AG09319 (cell line): Measurements from ENCODE around the gene LYST.

Experiments
- DNase-seq: peaks from one replicate; pipeline ENCODE4 v3.0.0-alpha.2; 2010; ENCODE audit warnings: low read depth; ENCODE audit errors: extremely low read depth
- CTCF ChIP-seq: IDR thresholded peaks from 2 replicates; pipeline ENCODE4 v1.5.1; 2011; ENCODE audit warnings: low read depth, mild to moderate bottlenecking, inconsistent platforms, low read length, moderate library complexity

The LYST gene

DNA sequence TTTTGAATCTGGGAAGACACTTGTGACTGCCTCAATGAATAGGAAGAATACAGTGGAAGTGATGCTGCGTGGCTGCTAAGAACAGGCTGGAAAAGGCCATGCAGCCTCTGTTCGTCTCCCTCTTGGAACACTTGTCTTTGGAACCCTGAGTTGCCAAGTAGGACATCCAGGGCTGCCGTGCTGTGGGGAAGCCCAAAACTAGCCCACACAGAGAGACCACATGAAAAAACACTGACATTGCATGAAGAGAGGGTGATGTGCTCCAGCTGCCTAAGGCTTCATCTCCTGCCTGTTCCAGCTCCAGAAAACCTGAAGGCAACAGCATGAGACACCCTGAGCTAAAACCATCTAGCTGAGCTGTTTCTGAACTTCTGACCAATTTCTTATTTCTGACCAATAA is 156.0 kb downstream of the LYST start:
- TF ChIP-seq CTCF: no peak
- no peak for DNase-seq

DNA sequence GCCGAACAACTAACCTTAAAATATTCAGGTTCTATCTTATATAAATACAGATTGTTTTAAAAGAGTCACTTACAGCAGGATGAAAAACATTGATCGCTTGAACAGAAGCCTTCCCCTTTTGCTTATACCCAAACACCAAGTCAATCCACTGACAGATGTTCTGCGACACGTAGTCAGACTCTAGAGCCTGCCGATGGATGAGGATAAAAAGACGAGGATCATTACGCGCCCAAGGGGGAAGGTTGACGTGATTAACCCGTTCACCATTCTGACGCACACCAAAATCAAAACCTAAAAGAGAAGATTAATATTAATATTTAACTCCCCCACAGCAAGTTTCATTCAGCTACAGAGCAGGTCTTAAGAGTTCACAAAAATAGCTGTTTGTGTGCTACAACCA is 157.7 kb downstream of the LYST start:
- no peak for TF ChIP-seq CTCF
- DNase-seq: no peak

DNA sequence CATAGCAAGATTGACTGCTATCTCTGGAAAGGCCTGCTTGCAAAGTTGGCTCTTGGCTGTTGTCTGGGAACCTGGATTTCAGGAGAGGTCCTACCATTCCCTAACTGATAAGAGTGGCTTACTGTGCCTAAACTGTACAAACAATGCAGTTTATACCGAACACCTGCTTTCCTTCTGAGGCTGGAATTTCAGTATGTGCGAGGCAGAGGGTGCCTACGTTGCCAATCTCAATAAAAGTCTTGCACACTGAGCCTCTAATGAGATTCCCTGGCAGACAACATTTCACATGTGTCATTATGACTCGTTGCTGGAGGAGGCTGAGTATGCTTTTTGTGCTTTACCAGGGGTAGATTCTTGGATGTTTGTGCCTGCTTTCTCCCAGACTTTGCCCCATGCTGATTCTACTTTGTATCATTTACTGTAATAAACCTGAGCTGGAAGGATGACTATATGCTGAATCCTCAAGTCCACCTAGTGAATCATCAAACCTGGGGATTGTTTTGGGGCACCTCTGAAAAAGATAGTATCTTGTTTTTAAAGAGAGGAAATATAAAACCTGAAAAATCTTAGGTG is 158.2 kb downstream of the LYST start:
- no peak for TF ChIP-seq CTCF
- no peak for DNase-seq

DNA sequence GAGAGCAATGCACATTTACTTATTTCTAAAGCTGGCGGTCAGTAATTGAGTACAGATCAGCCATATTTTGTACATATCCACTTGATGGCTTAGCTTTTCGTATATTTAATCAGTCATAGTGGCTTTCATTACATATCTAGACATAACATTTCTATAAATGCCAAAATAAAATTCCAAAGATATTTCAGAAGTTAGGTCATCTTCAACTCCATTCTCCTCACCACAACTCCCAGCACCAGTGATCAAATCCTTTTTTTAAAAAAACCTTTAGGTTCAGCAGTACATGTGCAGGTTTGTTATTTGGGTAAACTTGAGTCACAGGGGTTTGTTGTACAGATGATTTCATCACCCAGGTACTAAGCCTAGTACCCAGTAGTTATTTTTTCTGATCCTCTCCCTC is 163.2 kb downstream of the LYST start:
- TF ChIP-seq CTCF: no peak
- no peak for DNase-seq

DNA sequence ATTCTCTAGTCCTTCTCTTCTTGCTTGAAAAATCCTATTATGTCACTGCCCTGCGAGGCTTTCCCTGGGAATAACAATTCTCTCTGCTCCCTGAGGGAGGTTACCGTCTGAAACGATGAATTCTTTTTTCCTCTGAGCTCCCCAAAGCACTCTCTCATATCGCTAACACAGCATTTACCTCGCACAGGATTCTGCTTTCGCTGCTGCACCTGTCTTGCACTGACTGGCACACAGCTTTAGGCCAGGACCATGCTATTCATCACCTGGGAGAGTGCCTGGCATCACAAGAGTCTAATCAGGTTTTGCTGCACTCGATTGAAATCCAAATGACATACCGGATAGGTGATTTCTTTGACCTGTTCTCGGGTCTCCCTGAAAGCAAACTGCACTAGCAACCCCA is 164.3 kb downstream of the LYST start:
- no peak for TF ChIP-seq CTCF
- DNase-seq: no peak

DNA sequence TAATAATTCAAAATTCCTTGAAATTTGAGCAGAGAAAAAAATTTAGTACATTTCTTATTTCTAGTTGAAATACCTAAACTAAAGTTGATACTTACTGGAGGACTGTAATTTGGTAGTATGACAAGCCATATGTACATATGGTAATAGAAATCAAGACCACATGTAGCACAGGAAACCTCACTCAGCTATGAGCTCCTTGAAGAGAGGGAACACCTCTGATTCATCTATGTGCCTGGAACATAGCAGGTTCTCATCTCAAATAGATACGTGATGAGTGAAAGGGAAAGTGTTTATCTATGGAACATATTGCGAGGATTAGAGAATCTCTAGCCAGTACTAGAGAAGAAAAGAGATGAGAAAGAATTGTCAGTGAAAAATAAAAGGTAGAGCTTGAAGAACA is 169.2 kb downstream of the LYST start:
- TF ChIP-seq CTCF: no peak
- DNase-seq: no peak

DNA sequence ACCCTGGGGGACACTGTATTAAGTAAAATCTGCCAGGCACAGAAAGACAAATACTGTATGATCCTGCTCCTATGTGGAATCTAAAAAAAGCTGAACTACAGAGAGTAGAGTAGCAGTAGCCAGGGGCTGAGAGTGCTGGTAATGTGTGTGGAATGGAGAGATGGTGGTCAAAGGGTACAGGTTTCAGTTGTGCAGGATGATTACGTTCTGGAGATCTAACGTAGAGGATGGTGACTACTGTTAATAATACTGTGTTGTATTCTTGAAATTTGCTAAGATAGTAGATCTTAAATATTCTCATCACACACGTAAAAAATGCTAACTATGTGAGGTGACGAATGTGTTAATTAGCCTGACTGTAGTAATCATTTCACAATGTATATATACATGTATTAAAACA is 177.3 kb downstream of the LYST start:
- DNase-seq: no peak
- no peak for TF ChIP-seq CTCF
